Liver (tissue), 3 donors: ENCODE results near the gene DCAF16.

Source experiments
- EGR1 ChIP-seq, 2 donors: IDR thresholded peaks; 2 replicates each; pipeline ENCODE4 v1.6.1; 2016 to 2018; ENCODE audit warnings: antibody characterized with exemption in 2 of 2, low read depth in 2 of 2
- YY1 ChIP-seq: IDR thresholded peaks from 2 replicates; pipeline ENCODE4 v1.6.1; 2016; ENCODE audit warnings: antibody characterized with exemption, mild to moderate bottlenecking
- TF ChIP-seq, protein P1 (sequence below): IDR thresholded peaks from 2 replicates; pipeline ENCODE4 v1.6.1; 2016; ENCODE audit warnings: antibody characterized with exemption, mild to moderate bottlenecking
- TF ChIP-seq, protein P2 (sequence below): fragments of 150-350 bp; IDR thresholded peaks from 2 replicates; pipeline ENCODE4 v1.5.1; 2017; ENCODE audit warnings: improper control_type of control experiment, low read depth, low read length; ENCODE audit not compliant: missing input control
- donor health status: healthy.
- donor health status: healthy.

DNA sequence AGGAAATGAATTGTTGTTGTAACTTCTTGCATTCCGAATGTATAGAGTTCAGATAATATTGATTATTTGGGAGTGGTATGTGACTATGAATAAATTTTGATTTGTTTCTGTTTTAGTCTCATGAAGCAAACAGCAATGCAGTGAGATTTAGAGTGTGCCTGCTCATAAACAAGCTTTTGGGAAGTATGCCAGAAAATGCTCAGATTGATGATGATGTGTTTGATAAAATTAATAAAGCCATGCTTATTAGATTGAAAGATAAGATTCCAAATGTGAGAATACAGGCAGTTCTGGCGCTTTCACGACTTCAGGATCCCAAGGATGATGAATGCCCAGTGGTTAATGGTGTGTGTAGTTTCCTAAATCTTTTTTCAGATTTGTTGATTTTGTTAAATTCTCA is 2.2 kb upstream of the DCAF16 start:
- TF ChIP-seq, protein P1, sequence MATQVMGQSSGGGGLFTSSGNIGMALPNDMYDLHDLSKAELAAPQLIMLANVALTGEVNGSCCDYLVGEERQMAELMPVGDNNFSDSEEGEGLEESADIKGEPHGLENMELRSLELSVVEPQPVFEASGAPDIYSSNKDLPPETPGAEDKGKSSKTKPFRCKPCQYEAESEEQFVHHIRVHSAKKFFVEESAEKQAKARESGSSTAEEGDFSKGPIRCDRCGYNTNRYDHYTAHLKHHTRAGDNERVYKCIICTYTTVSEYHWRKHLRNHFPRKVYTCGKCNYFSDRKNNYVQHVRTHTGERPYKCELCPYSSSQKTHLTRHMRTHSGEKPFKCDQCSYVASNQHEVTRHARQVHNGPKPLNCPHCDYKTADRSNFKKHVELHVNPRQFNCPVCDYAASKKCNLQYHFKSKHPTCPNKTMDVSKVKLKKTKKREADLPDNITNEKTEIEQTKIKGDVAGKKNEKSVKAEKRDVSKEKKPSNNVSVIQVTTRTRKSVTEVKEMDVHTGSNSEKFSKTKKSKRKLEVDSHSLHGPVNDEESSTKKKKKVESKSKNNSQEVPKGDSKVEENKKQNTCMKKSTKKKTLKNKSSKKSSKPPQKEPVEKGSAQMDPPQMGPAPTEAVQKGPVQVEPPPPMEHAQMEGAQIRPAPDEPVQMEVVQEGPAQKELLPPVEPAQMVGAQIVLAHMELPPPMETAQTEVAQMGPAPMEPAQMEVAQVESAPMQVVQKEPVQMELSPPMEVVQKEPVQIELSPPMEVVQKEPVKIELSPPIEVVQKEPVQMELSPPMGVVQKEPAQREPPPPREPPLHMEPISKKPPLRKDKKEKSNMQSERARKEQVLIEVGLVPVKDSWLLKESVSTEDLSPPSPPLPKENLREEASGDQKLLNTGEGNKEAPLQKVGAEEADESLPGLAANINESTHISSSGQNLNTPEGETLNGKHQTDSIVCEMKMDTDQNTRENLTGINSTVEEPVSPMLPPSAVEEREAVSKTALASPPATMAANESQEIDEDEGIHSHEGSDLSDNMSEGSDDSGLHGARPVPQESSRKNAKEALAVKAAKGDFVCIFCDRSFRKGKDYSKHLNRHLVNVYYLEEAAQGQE = no peak
- TF ChIP-seq, protein P2, sequence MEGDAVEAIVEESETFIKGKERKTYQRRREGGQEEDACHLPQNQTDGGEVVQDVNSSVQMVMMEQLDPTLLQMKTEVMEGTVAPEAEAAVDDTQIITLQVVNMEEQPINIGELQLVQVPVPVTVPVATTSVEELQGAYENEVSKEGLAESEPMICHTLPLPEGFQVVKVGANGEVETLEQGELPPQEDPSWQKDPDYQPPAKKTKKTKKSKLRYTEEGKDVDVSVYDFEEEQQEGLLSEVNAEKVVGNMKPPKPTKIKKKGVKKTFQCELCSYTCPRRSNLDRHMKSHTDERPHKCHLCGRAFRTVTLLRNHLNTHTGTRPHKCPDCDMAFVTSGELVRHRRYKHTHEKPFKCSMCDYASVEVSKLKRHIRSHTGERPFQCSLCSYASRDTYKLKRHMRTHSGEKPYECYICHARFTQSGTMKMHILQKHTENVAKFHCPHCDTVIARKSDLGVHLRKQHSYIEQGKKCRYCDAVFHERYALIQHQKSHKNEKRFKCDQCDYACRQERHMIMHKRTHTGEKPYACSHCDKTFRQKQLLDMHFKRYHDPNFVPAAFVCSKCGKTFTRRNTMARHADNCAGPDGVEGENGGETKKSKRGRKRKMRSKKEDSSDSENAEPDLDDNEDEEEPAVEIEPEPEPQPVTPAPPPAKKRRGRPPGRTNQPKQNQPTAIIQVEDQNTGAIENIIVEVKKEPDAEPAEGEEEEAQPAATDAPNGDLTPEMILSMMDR = no peak
- TF ChIP-seq YY1 (no peak), EGR1 (IDR thresholded peaks at IDR 0.05; ENCODE audit: low read depth in 2 of 2) (no peak)
